Right atrium auricular region (tissue), 2 donors: ENCODE results near the gene GIGYF2. TPM values are rescaled to one million over a fixed set of nuclear protein-coding genes. Genes with fewer than 3 reads are reported as not detected.

Source experiments
- DNase-seq: peaks from one replicate; pipeline ENCODE4 v3.0.0-alpha.2; 2019; ENCODE audit warnings: low spot score
- H3K27ac ChIP-seq, 2 donors: fragments of 200-600 bp; sonication (generic); 1 replicate in 1 of 2; 2 replicates in 1 of 2; pipeline ENCODE4 v1.5.1; 2016 to 2019
- H3K27me3 ChIP-seq, 2 donors: fragments of 200-600 bp; sonication (generic); one replicate each; pipeline versions ENCODE4 v1.5.1 to v1.6.0; 2017 to 2019
- H3K36me3 ChIP-seq: fragments of 200-600 bp; sonication (generic); one replicate; pipeline ENCODE4 v1.5.1; 2016
- H3K4me1 ChIP-seq, 2 donors: fragments of 200-600 bp; sonication (generic); one replicate each; pipeline versions ENCODE4 v1.5.1 to v1.6.0; 2017 to 2019
- H3K4me3 ChIP-seq, 2 donors: fragments of 200-600 bp; sonication (generic); 1 replicate in 1 of 2; 2 replicates in 1 of 2; pipeline ENCODE4 v1.5.1; 2017 to 2019; ENCODE audit warnings: mild to moderate bottlenecking in 1 of 2, moderate library complexity in 1 of 2
- H3K9me3 ChIP-seq, 2 donors: fragments of 200-600 bp; sonication (generic); one replicate each; pipeline ENCODE4 v1.5.1; 2019
- CTCF ChIP-seq, 2 donors: fragments of 200-600 bp; sonication (generic); IDR thresholded peaks; one replicate each; pipeline ENCODE4 v1.5.1; 2019; ENCODE audit warnings: antibody characterized with exemption in 2 of 2
- total RNA-seq, 2 donors: library from RNA; depleted of rRNA; stranded (reverse); fragments of >200 nt; gene quantifications; one replicate each; pipeline ENCODE4 v1.1.0, GENCODE V29; 2016

The GIGYF2 gene
- total RNA-seq, 2 donors from 2014 or later: 48.4 to 57.1 TPM

DNA sequence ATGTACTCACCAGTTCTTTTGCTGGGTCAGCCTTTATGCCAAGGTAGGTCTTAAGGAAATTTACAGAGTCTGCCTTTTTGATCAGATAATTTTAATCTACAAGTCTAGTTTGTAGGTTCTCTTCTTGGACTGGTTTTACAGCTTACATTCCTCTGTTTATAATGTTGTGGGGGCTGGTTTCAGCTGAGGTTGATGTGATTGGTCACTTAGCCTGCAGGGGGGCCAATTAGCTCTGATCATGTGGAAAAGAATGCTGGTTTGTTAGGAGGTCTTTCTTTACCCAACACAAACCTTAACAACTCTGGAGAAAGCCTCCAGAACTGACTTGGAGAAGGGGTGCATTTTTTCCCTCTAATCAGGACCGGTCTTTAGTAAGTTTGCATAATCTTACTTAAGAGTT is 79.3 kb downstream of the GIGYF2 start, which contains the start of gene KCNJ13:
Gene KCNJ13, minus strand, starts transcription at position 131 of the 400 bp plus-strand sequence. CDS start 5,203 bp downstream, outside the sequence.
- H3K9me3 ChIP-seq: no peaks in the 10 kb centered on the region
- peaks cover 10% of the 10 kb centered on the region for H3K36me3 ChIP-seq
- no peak within 1 kb of the TSS for H3K27ac ChIP-seq
- no peaks in the 10 kb centered on the region for H3K27me3 ChIP-seq
- H3K4me1 ChIP-seq: no peaks in the 10 kb centered on the region
- DNase-seq: no peak
- no peak for TF ChIP-seq CTCF (IDR thresholded peaks at IDR 0.05)
- no peak within 1 kb of the TSS for H3K4me3 ChIP-seq

GRCh38 chr2:232777276-232777675 is 80.1 kb downstream of the GIGYF2 start:
- no peaks in the 10 kb centered on the region for H3K27me3 ChIP-seq
- no peaks in the 10 kb centered on the region for H3K4me1 ChIP-seq
- peaks cover 2% of the 10 kb centered on the region for H3K36me3 ChIP-seq
- no peaks in the 10 kb centered on the region for H3K9me3 ChIP-seq
- no peak for TF ChIP-seq CTCF (IDR thresholded peaks at IDR 0.05)
- no peak for DNase-seq
- H3K4me3 ChIP-seq: no peak overlapping the region
- H3K27ac ChIP-seq: no peak overlapping the region

DNA sequence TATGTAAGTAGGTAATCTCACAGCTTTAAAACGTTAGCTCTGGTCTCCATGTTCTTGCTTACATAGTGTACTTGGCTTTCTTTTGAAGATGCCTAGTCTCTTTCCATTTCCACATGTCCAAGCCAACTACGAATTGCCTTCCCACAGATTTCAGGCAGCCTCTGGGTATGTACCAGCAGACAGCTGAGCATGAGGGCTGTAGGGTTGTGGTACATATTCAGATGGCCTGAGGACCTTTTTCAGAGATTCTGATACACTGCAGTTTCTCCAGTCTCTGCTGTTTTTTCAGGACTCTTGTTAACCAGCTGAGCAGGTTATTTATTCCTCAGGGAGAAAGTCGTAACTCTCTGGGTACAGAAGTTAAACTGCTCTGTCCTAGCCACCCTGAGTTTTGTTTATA is 82.3 kb downstream of the GIGYF2 start:
- Histone ChIP-seq H3K27me3 (no peaks in the 10 kb centered on the region), H3K4me3 (no peak overlapping the region), H3K4me1 (no peaks in the 10 kb centered on the region), H3K9me3 (no peaks in the 10 kb centered on the region), H3K36me3 (no peaks in the 10 kb centered on the region), H3K27ac (no peak overlapping the region)
- no peak for DNase-seq
- no peak for TF ChIP-seq CTCF (IDR thresholded peaks at IDR 0.05)

DNA sequence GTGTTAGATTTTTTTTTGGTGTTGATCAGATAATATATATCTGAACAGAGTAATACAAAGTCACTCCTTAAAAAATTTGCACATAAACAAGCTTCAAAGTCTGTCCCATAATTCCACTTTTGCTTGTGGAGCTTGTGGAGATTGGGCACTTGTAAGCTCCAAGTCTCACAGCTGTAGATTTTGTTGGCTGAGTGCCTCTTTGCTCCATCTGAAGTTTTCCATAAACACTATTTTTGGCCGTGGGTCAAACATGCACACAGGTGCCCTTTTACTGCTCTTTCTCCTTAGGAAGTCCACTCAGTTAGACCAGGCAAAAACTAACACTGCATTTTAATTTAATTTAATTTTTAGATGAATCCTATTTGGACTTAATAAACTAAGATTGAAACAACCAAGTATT is 82.8 kb downstream of the GIGYF2 start:
- Histone ChIP-seq H3K27me3 (no peaks in the 10 kb centered on the region), H3K36me3 (peaks cover 4% of the 10 kb centered on the region), H3K9me3 (no peaks in the 10 kb centered on the region), H3K4me3 (no peak overlapping the region), H3K27ac (no peak overlapping the region), H3K4me1 (no peaks in the 10 kb centered on the region)
- TF ChIP-seq CTCF (IDR thresholded peaks at IDR 0.05): no peak
- DNase-seq: no peak

GRCh38 chr2:232781765-232782164 is 84.6 kb downstream of the GIGYF2 start:
- TF ChIP-seq CTCF (IDR thresholded peaks at IDR 0.05): no peak
- Histone ChIP-seq H3K4me1 (no peaks in the 10 kb centered on the region), H3K27ac (no peak overlapping the region), H3K36me3 (peaks cover 10% of the 10 kb centered on the region), H3K4me3 (no peak overlapping the region), H3K27me3 (no peaks in the 10 kb centered on the region), H3K9me3 (no peaks in the 10 kb centered on the region)
- DNase-seq: no peak

GRCh38 chr2:232783278-232783677 is 86.1 kb downstream of the GIGYF2 start:
- H3K4me1 ChIP-seq: no peaks in the 10 kb centered on the region
- peaks cover 24% of the 10 kb centered on the region for H3K36me3 ChIP-seq
- no peak overlapping the region for H3K27ac ChIP-seq
- no peaks in the 10 kb centered on the region for H3K27me3 ChIP-seq
- H3K4me3 ChIP-seq: no peak overlapping the region
- no peaks in the 10 kb centered on the region for H3K9me3 ChIP-seq
- TF ChIP-seq CTCF (IDR thresholded peaks at IDR 0.05): no peak
- DNase-seq: no peak
